Dendritic cell treated with granulocyte-macrophage colony-stimulating factor and Interleukin-4, amounts not matched to agents 40 ng/mL and 50 ng/mL, for 4 days (primary cell): ENCODE results near the gene RUSF1.

ENCODE experiments used
- H3K27ac Mint-ChIP-seq: one replicate; pipeline ENCODE4 v1.8.0; 2022; ENCODE audit warnings: mild to moderate bottlenecking, mixed read lengths
- H3K27me3 Mint-ChIP-seq: one replicate; pipeline ENCODE4 v1.8.0; 2022; ENCODE audit warnings: mild to moderate bottlenecking, mixed read lengths
- H3K36me3 Mint-ChIP-seq: one replicate; pipeline ENCODE4 v1.8.0; 2022; ENCODE audit warnings: low read depth, mixed read lengths
- H3K4me1 Mint-ChIP-seq: one replicate; pipeline ENCODE4 v1.8.0; 2022; ENCODE audit warnings: low read depth, mixed read lengths
- H3K4me3 Mint-ChIP-seq: one replicate; pipeline ENCODE4 v1.8.0; 2022; ENCODE audit warnings: mild to moderate bottlenecking, moderate library complexity, mixed read lengths
- H3K9me3 Mint-ChIP-seq: one replicate; pipeline ENCODE4 v1.8.0; 2022; ENCODE audit warnings: mixed read lengths
- intact Hi-C: fragments of 100-400 bp; cut with micrococcal nuclease; formaldehyde crosslinking; loops from one replicate; pipeline ENCODE4 v1.15.0; 2022

Gene RUSF1

DNA sequence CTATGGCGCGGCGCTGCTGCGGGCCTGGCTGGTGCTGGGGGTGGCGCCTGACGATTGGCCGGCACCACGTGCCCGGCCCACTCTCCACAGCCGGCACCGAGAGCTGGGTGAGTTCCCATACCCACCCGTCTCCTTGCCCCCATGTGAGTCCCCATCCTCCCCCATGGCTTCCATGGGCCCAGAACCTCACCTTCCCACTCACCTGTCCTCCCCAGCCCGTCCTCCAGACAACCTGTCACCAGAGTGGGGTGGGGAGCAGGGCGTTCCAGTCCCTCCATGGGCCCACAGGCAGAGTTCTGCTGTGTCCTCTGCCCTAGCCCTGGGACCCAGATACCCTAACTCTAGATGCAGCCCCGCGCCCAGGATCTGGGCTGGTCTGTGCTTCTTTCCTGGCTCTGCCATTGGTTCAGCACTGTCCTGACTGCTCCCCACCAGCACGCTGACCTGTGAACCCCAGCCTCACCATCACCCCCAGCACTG lies 43.4 kb downstream of the RUSF1 start:
- no peaks in the 10 kb centered on the region for H3K9me3 Mint-ChIP-seq

DNA sequence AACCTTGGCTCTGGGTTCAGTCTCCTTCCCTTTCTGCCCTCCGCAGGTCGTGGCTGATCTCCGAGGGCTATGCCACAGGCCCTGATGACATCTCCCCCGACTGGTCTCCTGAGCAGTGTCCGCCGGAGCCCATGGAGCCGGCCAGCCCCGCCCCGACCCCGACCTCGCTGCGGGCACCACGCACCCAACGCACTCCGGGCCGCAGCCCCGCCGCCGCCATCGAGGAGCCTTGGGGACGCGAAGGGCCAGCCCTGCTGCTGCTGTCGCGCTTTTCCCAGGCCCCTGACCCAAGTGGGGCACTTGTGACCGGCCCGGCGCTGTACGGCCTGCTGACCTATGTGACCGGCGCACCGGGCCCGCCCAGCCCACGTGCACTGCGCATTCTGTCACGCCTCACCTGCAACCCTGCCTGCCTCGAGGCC lies 43.8 kb downstream of the RUSF1 start:
- Mint-ChIP-seq H3K9me3 (no peaks in the 10 kb centered on the region), H3K36me3 (peaks cover 59% of the 10 kb centered on the region), H3K27ac (no peak overlapping the region), H3K4me1 (peaks cover 34% of the 10 kb centered on the region), H3K27me3 (no peaks in the 10 kb centered on the region), H3K4me3 (no peak overlapping the region)
- intact Hi-C loops: loop anchor here (10.0 kb wide), 1 partner anchor 400 kb away; no protein-coding TSS in a partner anchor

More for the DNA sequence above, 43.4 kb downstream of the RUSF1 start:
- no peaks in the 10 kb centered on the region for H3K27me3 Mint-ChIP-seq
- H3K4me3 Mint-ChIP-seq: no peak overlapping the region
- H3K4me1 Mint-ChIP-seq: peaks cover 34% of the 10 kb centered on the region
- H3K36me3 Mint-ChIP-seq: peaks cover 58% of the 10 kb centered on the region
- intact Hi-C loops: loop anchor here (10.0 kb wide), 1 partner anchor 400 kb away; no protein-coding TSS in a partner anchor
- H3K27ac Mint-ChIP-seq: no peak overlapping the region

- no peaks in the 10 kb centered on the region for H3K9me3 Mint-ChIP-seq
- peaks cover 44% of the 10 kb centered on the region for H3K4me1 Mint-ChIP-seq
- H3K4me3 Mint-ChIP-seq: no peak overlapping the region
- H3K27ac Mint-ChIP-seq: peak overlapping the region; percentile 30
- H3K36me3 Mint-ChIP-seq: peaks cover 72% of the 10 kb centered on the region
- intact Hi-C loops: loop anchor here (10.0 kb wide), 1 partner anchor 403 kb away; no protein-coding TSS in a partner anchor
- no peaks in the 10 kb centered on the region for H3K27me3 Mint-ChIP-seq
Observed at GRCh38 chr16:31461921-31462804, 46.0 kb downstream of the RUSF1 start.

- no peak overlapping the region for H3K4me3 Mint-ChIP-seq
- peaks cover 44% of the 10 kb centered on the region for H3K4me1 Mint-ChIP-seq
- H3K27me3 Mint-ChIP-seq: no peaks in the 10 kb centered on the region
- peak overlapping the region; percentile 30 for H3K27ac Mint-ChIP-seq
- H3K36me3 Mint-ChIP-seq: peaks cover 64% of the 10 kb centered on the region
- intact Hi-C loops: loop anchor here (10.0 kb wide), 1 partner anchor 403 kb away; no protein-coding TSS in a partner anchor
- H3K9me3 Mint-ChIP-seq: no peaks in the 10 kb centered on the region
Observed at GRCh38 chr16:31461201-31461920, 46.8 kb downstream of the RUSF1 start.

DNA sequence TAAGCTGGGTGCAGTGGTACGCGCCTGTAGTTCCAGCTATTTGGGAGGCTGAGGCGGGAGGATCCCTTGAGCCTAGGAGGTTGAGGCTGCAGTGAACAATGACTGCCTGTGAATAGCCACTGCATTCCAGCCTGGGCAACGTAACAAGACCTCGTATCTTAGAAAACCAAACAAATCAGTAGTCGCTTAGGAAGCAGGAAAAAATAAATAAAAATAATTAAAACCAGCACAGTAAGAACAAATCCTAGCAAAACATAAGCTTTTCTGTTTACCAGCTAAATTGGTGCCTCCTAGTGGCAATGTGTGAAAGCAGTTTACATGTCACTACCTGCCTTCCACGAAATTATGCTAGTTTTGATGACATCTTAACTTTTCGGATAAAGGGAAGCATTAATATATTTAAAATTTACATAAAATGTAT lies 47.6 kb downstream of the RUSF1 start:
- Mint-ChIP-seq H3K36me3 (peaks cover 59% of the 10 kb centered on the region), H3K4me1 (peaks cover 44% of the 10 kb centered on the region), H3K27me3 (no peaks in the 10 kb centered on the region), H3K27ac (peak overlapping the region; percentile 99), H3K9me3 (no peaks in the 10 kb centered on the region), H3K4me3 (peak overlapping the region; percentile 89)
- intact Hi-C loops: loop anchor here (1.0 to 10.0 kb wide), 2 partner anchors 48 to 404 kb away; partner anchors contain the start of gene RUSF1

DNA sequence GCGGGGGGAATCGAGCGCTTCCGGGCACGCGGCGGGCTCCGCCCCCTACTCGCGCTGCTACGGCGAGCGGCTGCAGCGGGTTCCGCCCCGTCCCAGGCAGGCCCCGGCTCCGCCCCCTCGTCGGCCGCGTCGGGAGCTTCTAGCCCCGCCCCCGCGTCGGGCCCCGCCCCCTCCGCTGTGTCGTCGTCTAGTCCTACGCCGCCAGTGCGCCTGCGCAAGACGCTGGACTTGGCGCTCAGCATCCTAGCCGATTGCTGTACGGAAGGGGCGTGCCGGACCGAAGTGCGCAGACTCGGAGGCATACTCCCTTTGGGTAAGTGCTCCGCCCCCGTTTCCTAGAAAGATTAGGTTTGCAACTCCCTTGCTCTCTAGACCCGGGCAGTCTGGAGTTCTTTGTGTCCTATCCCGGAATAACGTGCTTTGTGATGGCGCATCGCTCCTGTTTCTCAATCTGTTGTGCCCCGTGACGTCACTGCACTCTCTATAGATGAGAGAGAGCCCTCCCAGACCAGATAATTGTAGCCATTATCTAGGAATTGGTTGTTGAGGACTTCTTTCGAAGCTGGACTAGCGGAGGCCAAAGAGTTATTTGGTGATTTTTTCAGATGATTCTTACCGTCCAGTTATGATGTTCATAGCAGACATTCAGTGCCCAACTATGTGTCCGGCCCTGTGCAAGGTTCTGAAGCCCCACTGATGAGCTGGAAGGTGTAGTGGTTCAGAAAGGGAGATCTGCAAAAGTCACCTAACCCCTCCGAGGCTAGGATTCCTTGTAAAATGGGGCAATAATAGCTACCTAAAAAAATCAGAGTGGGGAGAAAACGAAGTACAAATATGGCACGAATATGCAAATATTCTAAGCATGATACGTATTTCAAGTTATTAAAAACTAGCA lies 48.3 kb downstream of the RUSF1 start:
- Mint-ChIP-seq H3K27me3 (no peaks in the 10 kb centered on the region), H3K4me1 (peaks cover 49% of the 10 kb centered on the region)

DNA sequence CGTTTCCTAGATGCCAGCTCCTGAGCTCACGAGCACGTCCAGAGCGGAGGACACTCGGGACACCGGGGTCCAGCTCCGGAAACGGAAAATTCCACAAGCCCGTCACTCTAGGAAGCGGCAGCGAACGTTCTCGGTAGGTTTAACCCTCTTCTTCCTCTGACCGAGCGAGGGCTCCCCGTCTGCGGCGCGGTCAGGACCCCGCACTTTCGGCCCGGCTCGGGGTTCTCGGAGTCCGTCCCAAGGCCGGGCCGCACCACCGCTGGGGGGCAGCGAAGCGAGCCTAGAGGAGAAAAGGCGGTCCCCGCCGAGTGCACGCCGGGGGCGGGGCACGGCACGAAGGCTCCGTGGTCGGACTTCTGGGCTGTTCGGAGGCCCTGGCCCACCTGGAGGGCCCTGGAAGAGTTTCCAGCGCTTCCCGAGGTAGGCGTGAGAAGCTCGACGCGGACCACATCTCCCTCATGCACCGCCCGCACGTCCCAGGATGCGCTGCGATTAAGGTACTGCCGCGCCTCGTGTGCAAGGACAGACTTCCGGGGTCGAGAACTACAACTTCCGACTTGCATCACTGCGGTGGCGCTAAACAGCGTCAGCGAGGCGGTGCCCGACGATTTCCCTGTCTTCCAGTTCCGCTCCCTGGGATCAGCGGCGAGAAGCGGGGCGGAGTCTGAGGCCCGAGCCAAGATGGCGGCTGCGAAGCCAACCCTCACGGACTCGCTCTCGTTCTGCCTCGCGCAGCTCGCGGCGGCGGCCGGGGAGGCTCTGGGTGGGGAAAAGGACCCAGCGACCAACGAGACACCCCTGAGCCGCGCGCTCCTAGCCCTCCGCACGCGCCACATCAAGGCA lies 49.1 kb downstream of the RUSF1 start, which contains the start of gene ARMC5:
Gene ARMC5 (plus strand): TSS at position 658 of the 843 bp plus-strand sequence. CDS start 24 bp downstream, at position 682.
- H3K27ac Mint-ChIP-seq: peak within 1 kb of the TSS; percentile 99
- H3K36me3 Mint-ChIP-seq: peaks cover 48% of the 10 kb centered on the region
- peak within 1 kb of the TSS; percentile 89 for H3K4me3 Mint-ChIP-seq
- H3K27me3 Mint-ChIP-seq: no peaks in the 10 kb centered on the region
- H3K4me1 Mint-ChIP-seq: peaks cover 52% of the 10 kb centered on the region
- intact Hi-C loops: no loop called here
- no peaks in the 10 kb centered on the region for H3K9me3 Mint-ChIP-seq

More for the DNA sequence above, 48.3 kb downstream of the RUSF1 start:
- peak overlapping the region; percentile 99 for H3K27ac Mint-ChIP-seq
- H3K4me3 Mint-ChIP-seq: peak overlapping the region; percentile 89
- intact Hi-C loops: loop anchor here (1.0 to 10.0 kb wide), 2 partner anchors 48 to 405 kb away; partner anchors contain the start of gene RUSF1
- no peaks in the 10 kb centered on the region for H3K9me3 Mint-ChIP-seq
- H3K36me3 Mint-ChIP-seq: peaks cover 57% of the 10 kb centered on the region

DNA sequence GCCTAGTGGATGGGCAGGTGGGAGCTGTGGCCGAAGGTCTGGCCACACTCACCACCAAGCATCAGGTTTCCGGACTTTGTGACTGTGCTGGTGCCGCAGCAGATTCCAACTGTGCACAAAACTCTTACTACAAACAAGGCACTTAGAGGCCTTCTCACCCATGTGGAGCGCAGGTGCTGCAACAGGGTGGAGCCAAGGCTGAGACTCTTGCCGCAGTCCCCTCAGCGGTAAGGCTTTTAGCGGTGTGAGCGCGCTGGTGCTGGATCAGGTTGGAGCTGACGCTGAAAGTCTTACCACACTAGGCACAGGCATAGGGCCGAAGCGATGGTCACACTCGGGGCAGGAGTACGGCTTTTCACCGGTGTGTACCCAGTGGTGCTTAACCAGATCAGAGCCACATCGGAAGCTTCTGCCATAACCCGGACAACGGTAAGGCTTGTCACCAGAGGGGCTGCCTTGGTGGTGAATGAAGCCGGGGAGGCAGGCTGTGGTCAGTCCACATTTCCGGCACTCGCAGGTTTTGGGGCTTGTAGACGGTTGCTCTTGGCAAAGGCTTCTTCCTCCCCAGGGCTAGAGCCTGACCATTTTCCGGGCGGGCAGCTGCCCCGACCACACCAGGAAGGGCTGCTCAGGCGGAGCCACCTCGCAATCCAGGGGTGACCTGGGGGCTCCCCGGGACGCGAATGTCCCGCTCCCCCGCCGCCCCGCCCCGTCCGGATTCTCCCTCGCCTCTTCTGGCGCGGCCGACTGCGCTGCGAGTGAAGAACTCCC lies 49.9 kb downstream of the RUSF1 start:
- Mint-ChIP-seq H3K4me3 (peak overlapping the region; percentile 89), H3K36me3 (peaks cover 40% of the 10 kb centered on the region), H3K27me3 (no peaks in the 10 kb centered on the region), H3K9me3 (no peaks in the 10 kb centered on the region), H3K27ac (peak overlapping the region; percentile 99), H3K4me1 (peaks cover 60% of the 10 kb centered on the region)
- intact Hi-C loops: no loop called here

DNA sequence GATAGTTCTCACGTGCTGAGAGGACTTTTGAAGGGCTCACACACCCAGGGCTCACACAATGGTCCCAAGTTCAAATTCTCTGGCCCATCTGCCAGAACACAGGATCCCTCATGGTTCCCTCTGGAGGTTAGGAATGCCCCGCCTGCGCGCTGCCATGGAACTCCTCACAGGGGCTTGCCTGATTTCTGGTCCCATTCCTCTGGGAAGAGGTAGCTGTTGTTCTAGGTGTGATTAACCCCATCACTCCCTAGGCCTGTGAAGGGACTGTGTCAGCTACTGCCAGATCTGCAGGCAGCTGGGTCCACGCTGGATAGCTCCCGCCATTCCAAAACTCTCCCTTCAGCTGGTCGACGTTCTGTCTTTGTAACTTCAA lies 51.2 kb downstream of the RUSF1 start:
- intact Hi-C loops: no loop called here
- Mint-ChIP-seq H3K27ac (no peak overlapping the region), H3K36me3 (peaks cover 27% of the 10 kb centered on the region), H3K4me1 (peaks cover 70% of the 10 kb centered on the region), H3K4me3 (peak overlapping the region; percentile 20), H3K9me3 (no peaks in the 10 kb centered on the region), H3K27me3 (no peaks in the 10 kb centered on the region)

GRCh38 chr16:31455601-31456314 lies 52.4 kb downstream of the RUSF1 start:
- Mint-ChIP-seq H3K4me3 (peak overlapping the region; percentile 4), H3K36me3 (peaks cover 27% of the 10 kb centered on the region), H3K4me1 (peaks cover 67% of the 10 kb centered on the region), H3K27me3 (no peaks in the 10 kb centered on the region), H3K27ac (peak overlapping the region; percentile 46), H3K9me3 (no peaks in the 10 kb centered on the region)
- intact Hi-C loops: no loop called here
